Stimulated activated naive CD4-positive, alpha-beta T cell treated with Interleukin-2 at 50 U/mL for 16 hours (primary cell): ENCODE data around the gene NTRK3.

Source experiments
- DNase-seq: peaks from one replicate; lab custom pipeline; 2025; lab: John Stamatoyannopoulos, UW

Gene NTRK3

GRCh38 chr15:87981969-87982368 is 274.6 kb downstream of the NTRK3 start:
- DNase-seq: no peak

DNA sequence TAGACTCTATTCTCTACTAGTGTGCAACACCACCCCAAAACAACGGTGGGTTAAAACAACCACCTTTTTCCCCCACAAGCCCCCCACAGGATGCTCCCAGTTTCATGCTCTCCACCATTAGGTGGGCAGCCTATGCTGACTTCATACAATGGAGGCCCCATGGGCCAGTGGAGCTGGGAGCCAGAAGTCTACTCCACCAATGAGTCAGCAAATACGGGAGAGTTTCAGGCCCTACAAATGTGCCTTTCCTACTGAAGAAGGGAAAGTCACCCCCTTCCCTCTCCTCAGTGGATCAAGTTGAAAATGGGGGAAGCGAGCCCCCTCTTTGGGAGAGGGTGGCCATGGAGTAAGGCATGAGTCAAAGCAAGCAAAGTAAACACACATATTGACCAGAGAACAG is 278.6 kb downstream of the NTRK3 start:
- no peak for DNase-seq

DNA sequence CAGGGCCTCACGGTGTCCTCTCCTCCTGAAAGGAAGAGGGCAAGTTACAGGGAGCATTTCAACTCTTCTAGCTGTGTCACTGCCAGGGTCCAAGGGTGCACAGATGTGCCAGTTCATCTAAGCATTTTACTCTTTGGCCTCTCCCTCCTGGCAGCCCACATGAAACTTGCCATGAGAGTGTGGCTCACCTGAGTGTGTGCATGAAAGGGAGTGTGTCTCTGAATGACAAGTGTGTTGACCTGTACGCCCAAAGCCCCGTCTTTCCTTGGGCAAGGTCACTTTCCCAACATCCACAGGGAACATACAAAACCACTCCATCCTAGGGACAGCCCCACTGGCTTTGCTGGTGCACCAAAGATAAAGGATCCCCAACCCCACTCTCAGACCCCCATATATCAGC is 280.0 kb downstream of the NTRK3 start:
- no peak for DNase-seq

GRCh38 chr15:87973501-87974215 is 282.9 kb downstream of the NTRK3 start:
- no peak for DNase-seq

DNA sequence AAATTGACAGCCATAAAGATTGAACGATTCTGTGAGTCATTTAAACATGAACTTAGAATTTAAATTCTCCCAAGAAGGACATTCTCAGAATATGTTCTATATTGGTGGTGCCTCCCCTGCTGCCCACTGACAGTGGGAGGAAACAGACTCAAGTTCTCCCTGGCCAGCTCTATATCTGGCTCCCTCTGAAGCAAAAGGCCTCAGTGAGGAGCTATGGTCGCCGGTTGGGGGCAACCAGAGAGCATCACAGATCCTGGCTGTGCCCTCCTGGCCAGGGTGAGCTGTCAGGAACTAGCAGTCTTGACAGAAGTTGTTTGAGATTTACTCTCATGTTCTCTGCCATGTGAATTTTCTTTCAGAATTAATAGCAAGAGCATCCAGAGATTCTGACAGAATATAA is 285.5 kb downstream of the NTRK3 start:
- no peak for DNase-seq

DNA sequence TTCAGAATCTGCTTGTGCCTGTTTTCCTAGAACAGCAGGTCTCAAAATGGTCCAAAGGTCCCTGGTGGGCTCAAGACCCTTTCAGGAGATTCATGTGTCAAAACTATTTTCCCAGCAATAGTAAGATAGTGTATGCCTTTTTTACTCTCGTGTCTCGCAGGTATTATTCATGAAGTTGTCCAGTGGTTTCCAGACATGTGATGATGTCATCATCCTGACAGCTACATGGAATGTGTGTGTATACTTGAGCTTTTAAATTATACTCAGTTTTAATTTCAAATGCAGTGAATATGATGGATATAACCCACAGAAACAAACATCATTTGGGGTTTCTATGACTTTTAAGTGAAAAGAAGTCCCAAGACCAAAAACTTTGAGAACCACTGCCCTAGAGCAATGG is 288.6 kb downstream of the NTRK3 start:
- no peak for DNase-seq

- DNase-seq: no peak
Measured at GRCh38 chr15:87965304-87965703, 291.2 kb downstream of the NTRK3 start.

DNA sequence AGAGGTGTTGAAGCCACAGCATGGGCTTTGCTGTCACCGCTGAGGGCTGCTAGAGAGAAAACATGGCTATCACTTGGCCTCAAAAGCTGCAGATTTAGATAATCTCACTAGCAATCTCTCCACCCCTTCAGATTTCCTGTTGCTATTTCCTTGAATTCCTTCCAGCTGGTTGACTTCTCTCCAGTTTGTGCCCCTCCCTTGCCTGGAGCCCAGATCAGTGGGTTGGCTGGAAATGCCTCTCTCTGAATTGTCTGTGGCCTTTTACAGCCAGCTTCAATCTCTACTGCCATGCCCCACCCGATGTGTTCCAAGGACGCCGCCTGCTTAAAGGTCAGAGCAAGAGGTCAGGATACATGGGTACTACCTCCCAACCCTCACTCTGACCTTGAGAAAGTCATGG is 294.1 kb downstream of the NTRK3 start:
- DNase-seq: no peak

- no peak for DNase-seq
Measured at GRCh38 chr15:87961851-87962420, 294.6 kb downstream of the NTRK3 start.

DNA sequence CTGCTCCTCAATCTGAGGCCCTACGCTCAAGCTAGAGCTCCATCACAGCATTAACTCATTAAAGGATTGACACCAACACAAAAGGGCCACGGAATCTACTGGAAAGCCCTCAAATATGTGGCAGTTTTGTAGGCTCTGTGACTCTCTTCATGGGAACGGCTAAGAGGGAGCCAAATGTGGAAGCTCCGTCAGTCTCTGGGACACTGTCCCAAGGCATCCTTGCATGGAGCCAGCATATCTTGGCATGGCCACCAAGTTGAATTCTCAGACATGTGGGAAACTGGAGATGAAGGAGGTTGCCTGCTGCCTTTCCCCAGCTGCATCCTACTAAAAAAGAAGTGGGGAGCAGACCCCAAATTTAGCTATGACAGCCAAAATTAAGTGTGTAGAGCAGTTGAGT is 296.9 kb downstream of the NTRK3 start:
- no peak for DNase-seq

DNA sequence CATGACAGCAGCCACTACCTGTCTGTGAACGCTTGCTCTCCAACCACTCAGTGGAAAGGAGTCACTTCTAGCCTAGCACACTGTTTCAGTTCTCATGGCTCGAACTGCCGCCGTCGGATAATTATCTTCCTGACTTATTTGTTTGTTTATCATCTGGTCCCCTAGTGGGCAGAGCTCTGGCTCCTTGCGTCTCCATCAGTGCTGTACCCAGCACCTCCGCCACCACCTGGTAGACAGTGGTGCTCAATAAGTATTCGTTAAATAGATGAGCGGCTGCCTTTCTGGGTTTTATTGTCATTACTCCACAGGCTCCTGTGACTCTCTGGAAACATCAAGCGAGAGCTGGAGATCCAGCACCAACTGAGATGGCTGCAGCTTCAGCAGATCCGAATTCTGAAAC is 297.5 kb downstream of the NTRK3 start:
- no peak for DNase-seq

GRCh38 chr15:87955284-87955909 is 301.1 kb downstream of the NTRK3 start:
- DNase-seq: no peak

DNA sequence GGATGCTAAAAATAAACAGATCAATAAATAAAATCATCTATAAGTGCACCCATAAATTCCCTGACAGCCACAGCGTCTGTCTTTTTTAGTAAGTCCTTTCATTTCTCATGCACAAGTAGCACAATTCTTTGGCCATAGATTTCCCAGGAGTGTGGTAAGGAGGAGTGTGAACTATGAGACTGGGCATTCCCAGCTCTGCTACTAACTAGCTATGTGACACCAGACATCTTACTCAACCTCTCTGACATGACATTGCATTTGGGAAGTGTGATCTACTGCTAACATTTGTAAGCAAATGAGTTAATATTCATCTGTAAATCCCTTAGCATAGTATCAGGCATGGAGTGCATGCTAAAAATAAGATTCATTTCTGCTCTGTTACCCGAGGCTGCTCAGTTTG is 301.7 kb downstream of the NTRK3 start:
- DNase-seq: no peak

DNA sequence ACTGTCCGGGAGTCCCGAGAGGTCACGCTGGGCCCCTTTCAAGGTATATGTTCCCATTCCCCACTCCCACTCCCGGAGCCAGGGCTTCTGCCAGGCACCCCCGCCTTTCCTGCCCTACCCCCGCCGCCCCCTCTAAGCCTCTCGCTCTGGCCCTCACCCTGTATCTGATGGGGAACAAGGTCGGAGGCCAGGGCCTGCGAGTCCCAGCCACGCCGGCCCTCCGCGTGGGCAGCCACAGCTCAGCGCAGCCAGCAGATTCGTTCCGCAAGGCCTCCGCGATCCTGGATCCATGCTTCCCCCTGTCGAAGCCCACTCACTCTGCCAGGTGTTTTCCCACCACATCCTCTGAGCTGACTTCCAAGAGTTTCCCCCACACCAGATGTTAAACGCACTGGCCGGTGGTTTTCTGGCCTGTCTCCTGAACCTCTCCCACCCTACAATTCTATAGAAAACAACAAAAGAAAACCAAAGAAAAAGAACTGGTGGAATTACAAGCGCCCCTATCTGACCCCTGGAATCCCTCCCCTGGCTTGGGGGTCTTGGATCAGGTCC is 303.7 kb downstream of the NTRK3 start:
- DNase-seq: no peak

- no peak for DNase-seq
Measured at GRCh38 chr15:87949575-87950223, 306.8 kb downstream of the NTRK3 start.

GRCh38 chr15:87949151-87949574 is 307.4 kb downstream of the NTRK3 start:
- no peak for DNase-seq

- no peak for DNase-seq
Measured at GRCh38 chr15:87947560-87947959, 309.0 kb downstream of the NTRK3 start.

GRCh38 chr15:87945246-87945645 is 311.3 kb downstream of the NTRK3 start:
- DNase-seq: no peak

GRCh38 chr15:87944691-87945090 is 311.8 kb downstream of the NTRK3 start:
- no peak for DNase-seq

DNA sequence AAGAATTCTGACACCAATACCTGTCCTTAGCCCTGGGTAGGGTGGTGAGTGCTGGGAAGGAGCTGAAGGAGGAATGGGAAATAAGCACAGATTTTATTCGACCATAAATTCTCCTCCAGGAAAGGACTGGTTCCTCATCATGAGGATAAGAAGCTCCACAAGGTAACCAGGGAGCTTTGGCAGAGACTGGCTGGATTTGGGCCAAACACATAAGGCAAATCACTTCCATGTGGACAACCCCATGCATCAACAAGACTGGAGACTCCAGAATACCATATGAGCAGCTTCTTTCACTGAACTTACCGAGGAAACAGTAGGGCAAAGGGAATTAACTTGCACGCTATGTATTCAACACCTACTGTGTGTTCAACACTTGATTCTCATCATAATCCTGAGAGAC is 312.5 kb downstream of the NTRK3 start:
- no peak for DNase-seq

DNA sequence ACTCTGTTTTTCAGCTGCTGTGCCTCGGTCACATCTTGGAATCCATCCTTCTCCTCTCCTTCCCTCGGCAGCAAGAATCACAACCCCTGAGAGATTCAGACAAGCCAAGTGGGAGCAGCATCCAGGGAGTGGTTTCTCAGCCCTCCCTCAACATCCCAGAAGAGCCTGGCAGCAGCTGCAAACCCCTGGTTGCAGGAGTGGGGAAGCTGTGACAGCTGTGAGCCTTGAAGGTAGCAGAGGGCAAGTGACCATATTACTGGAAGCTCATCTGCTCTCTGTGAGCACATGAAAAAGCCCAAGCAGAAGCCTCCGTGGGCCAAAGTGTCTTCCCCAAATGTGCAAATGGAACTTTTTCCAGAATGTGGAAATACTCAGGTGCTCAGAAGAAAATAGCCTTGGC is 312.9 kb downstream of the NTRK3 start:
- no peak for DNase-seq

GRCh38 chr15:87942316-87942715 is 314.2 kb downstream of the NTRK3 start:
- DNase-seq: no peak

GRCh38 chr15:87941606-87942005 is 314.9 kb downstream of the NTRK3 start:
- DNase-seq: no peak
